Activated CD4-positive, alpha-beta T cell treated with anti-CD3 and anti-CD28 coated beads, Interleukin-2, Interleukin-6, amounts not matched to agents 100 ng/mL and 50 ng/mL, durations not matched to agents 16 hours and 8 hours (primary cell): Measurements from ENCODE around the gene SIX5.
"Not testable (repeated sequence)": the region's sequence is repeated elsewhere in the genome, so short reads cannot be mapped to it uniquely, and the experiment has no call there.

Experiments used
- DNase-seq: peaks from one replicate; pipeline ENCODE4 v3.0.0-alpha.2; 2020

The SIX5 gene

GRCh38 chr19:45768984-45769782 is at the start of gene SIX5:
SIX5 (minus strand) TSS chr19:45769252; CDS start chr19:45768844, 408 bp downstream.
- DNase-seq = peak; percentile 98

GRCh38 chr19:45817725-45818301 is 48.8 kb upstream of the SIX5 start:
- no peak for DNase-seq

DNA sequence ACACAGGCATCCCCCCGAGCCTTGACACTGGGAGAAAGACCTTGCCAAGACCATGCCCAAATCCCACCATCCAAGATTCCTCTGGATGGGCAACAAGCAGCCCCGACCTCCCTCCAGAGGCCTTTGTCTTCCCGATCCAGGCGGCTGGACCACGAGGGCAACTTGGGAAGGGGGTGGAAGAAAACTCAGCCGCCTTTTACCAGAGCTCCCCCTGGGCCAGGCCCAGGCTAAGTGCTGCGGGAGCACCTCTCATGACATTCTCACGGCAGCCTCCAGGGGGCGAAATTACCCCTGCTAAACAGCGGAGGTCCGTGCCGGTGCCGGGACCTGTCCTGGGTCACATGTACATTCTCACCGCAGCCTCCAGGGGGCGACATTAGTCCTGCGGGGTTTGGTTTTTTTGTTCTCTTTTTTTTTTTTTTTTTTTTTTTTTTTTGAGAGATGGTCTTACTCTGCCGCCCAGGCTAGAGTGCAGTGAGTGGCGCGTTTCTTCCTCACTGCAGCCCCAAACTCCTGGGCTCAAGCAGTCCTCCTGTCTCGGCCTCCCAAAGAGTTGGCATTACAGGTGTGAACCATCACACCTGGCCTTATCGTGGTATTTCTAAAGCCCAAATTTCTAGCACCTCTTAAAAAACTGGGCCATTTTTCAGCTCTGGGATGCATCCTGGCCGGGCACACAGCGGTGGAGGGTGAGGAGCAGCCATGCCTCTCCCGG is 48.1 kb upstream of the SIX5 start:
- peak; percentile 98 for DNase-seq

GRCh38 chr19:45816236-45817009 is 47.4 kb upstream of the SIX5 start:
- no peak for DNase-seq

DNA sequence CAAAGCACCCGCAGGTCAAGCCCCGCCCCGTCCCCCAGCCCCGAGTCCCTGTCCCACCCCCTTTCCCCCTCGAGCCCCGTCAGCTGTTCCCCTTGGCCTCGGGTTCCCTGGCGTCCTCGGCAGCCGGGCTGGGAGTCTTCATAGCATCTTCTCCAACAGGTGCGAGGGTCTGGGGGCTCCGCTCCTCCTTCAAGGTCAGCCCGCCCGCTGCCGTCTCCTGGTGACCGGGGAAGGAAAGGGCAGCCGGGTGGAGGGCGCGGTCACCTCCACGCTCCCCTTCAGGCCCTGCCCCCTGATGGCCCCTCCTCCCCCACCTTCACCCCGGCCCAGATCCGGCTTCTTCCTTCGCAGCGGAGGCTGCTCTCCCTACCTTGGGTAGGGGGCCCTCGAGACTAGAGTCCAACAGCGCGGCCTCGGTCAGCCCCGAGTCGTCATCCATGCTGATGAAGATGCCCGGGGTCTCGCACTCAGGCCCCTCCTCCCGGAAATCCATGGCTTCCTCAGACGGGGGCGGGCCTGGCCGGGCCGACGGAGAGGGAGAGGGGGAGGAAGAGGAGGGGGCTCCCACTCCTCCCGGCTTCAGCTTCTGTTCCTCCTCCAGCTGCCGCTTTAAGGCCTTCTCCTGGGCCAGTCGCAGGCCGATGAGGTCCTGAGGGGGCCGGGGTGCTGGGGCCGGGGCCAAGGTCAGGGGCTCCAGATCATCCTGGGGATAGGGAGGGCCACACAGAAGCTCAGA is 46.6 kb upstream of the SIX5 start:
- no peak for DNase-seq

- no peak for DNase-seq
Observed at GRCh38 chr19:45814851-45815480, 45.9 kb upstream of the SIX5 start, which contains the start of gene RSPH6A. RSPH6A (minus strand) TSS chr19:45815308; CDS start chr19:45815176, 132 bp downstream.

DNA sequence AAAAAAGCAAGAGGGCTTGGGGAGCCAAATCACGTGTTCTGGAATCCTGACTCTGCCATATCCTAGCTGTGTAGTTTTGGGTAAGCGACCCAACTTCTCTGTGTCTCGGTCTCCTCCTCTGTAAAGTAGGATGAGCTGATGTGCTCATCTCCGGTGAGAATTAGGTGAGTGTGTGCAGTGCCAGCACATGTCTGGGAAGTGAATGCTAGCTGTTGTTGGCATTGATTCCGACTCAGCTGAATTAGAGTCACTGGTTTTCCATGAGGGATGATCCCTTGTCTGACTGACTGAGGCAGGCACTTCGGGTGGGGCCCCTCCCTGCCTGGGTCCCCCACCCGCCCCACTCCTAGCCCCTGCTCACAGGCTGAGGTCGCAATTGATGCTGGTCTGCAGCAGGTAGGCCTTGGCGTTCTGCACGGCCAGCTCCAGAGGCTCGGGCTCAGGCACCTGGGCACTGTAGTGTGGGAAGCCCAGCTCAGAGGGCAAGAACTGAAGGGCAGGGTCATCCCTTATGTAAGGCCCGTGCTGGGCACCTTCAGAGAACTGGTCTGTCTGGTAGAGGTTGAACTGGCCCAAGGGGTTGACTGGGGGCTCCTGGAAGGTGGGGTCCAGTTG is 45.2 kb upstream of the SIX5 start:
- no peak for DNase-seq

- DNase-seq = no peak
Observed at GRCh38 chr19:45812297-45812696, 43.2 kb upstream of the SIX5 start.

- DNase-seq = peak; percentile 62
Observed at GRCh38 chr19:45809643-45810159, 40.6 kb upstream of the SIX5 start.

DNA sequence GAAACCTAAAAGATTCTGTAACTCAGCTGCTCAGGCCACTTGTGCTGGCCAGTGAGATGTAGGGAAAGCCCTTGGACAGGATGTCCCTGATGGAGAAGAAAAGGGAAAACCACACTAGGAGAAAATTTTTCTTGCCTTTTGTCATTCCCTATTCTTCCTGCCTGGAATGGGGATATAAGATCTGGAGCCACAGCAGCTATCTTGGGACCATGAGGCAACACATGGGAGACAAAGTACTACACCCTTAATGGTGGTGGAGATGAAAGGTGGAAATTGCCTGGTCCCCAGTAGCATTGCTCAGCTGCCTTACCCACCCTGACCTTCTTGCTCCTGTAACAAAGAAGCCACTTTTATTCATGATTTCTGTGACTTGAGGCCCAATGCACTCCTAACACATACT is 36.7 kb upstream of the SIX5 start:
- DNase-seq = no peak

DNA sequence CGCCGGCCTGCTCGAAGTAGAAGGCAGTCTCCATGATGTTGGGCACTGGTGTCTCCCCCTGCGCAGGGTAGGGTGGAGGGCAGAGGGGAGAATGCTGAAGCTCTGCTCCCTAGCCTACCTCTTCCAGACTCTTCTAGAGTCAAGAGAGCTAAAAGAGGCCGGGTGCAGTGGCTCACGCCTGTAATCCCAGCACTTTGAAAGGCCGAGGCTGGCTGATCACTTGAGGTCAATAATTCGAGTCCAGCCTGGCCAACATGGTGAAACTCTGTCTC is 35.8 kb upstream of the SIX5 start:
- DNase-seq = no peak

DNA sequence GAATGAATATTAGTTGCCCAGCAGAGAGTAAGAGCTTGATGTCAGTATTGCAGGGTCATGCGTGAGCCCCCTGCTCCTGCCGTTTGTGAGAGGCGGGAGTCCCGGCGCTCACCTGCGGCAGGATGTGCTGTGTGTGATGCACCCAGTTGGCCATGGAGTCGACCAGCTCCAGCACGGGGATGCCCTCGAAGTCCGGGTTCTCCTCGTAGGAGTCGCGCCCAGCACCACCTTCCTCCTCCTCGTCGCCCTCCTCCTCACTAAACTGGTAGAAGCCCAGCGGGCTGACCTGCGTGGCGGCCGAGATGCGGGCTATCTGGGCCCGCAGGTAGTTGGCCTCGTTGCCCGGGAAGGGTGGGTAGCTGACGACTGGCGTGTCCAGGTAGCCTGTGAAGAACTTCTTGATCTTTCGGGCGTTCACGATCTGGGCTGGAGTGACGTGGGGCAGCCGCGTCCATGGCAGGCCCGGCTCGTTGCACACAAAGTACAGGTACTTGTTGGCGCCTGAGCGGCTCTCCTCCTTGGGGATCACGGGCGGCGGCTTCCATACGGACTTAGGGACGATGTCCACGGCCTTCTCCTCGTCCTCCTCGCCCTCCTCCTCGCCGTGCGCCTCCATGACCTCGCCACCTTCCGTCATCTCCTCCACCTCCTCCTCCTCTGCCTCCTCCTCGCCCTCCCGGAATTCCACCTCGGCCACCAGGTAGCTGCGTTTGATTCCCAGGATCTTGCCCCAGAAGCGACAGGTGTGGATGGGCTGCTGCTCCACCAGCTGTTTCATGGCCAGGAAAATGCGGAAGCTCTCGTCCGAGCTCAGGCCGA is 35.3 kb upstream of the SIX5 start:
- DNase-seq = no peak

DNA sequence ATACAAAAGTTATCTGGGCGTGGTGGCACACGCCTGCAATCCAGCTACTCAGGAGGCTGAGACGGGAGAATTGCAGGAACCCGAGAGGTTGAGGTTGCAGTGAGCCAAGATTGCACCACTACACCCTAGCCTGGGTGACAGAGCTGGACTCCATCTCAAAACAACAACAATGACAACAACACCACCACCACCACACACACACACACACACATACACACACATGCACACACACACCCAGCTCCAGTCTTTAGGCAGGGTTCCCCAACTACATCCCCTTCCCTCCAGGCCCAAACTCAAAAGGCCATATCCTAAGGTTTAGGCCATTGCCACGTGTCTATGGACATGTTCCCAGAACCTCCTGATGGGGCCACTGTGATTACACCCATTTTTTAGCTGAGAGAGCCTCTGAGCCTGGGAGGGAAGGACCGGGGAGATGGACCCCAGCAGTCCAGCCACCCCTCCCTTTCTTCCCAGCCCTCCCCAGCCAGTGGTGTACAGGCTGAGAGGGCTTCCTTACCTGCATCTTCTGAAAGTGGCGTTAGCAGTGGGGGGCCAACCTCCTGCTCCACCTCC is 32.6 kb upstream of the SIX5 start:
- DNase-seq = no peak

DNA sequence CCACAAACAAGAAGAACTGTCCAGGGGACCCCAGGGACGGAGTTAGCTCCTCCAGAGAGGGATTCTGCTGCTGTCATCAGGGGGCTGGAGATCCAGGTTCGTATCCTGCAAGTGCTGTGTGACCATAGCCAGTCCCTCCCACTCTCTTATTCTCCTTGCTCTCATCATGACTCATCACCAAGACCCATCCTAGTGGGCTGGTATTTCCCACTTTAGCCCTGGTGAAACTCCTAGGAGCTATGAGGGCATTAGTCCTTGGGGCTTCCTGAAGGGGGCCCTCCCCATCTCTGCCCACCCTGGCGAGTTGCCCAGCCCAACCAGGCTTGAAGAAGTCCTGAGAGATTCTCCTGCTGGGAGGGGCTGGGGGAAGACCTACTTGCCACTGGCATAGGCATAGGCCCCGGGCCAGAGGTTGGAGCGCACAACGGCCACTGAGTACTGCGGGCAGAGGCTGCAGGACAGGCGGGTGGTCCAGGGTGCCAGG is 31.1 kb upstream of the SIX5 start:
- DNase-seq = no peak

DNA sequence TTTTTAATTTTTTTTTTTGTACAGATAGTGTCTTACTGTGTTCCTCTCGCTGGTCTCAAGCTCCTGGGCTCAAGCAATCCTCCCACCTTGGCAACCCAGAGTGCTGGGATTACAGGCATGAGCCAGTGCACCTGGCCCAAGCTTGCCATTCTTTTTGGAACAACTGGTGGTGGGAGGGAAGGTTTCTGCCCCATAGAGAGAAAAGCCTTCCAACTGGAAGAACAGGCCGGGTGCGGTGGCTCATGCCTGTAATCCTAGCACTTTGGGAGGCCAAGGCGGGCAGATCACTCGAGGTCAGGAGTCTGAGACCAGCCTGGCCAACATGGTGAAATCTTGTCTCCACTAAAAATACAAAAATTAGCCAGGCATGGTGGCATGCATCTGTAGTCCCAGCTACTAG is 30.5 kb upstream of the SIX5 start:
- not testable (repeated sequence) for DNase-seq

- DNase-seq = peak; percentile 64
Observed at GRCh38 chr19:45798995-45799517, 30.0 kb upstream of the SIX5 start.

- no peak for DNase-seq
Observed at GRCh38 chr19:45794627-45795026, 25.6 kb upstream of the SIX5 start.

- DNase-seq = no peak
Observed at GRCh38 chr19:45793876-45794275, 24.8 kb upstream of the SIX5 start.

DNA sequence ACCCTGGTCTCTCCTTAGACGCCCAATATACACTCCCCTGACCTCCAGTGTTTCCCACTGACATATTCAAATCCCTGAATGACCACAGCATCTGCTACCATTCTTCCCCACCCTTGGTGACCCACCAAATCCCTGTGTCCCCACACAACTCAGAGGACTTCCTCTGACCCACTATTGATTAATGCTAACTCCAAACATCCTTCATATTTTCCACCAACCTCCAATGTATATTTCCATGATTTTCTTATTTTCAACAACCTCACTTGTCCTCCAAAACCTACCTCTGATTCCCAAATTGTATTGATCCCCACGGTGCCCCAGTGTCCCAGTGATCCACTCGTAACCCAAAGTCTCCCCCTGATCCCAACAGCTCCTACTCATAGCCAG is 24.1 kb upstream of the SIX5 start:
- DNase-seq = no peak
